PC-3 (cell line): ENCODE results near the gene GBE1. TPM values are rescaled to one million over a fixed set of nuclear protein-coding genes. Genes with fewer than 3 reads are reported as not detected.
A peak's percentile ranks its signal among the peaks of the same experiment; 100 is the strongest.

Experiments used
- ATAC-seq: fragments of 200-7000 bp; cut with Tn5 transposase; 2 replicates; pipeline ENCODE4 v1.9.1; 2020; ENCODE audit warnings: mild to moderate bottlenecking, moderate library complexity
- BruUV-seq: library from RNA; stranded (reverse); fragments of 400-500 nt; replicated peaks from 2 replicates; lab custom pipeline; 2021; lab: Mats Ljungman, UMichigan
- CTCF ChIA-PET: fragments of 300-600 bp; sonication (Branson Sonifier 250); formaldehyde crosslinking; loops from one replicate; lab custom pipeline; 2022; ENCODE audit warnings: antibody characterized with exemption; lab: Charles Lee
- POLR2A ChIA-PET: fragments of 300-600 bp; sonication (Branson Sonifier 250); formaldehyde crosslinking; loops from one replicate; lab custom pipeline; 2022; ENCODE audit warnings: antibody characterized with exemption; ENCODE audit not compliant: unreplicated experiment; lab: Charles Lee
- DNase-seq: peaks from one replicate; pipeline ENCODE4 v3.0.0-alpha.2; 2015
- H2AFZ ChIP-seq: fragments of 300-600 bp; sonication (generic); 2 replicates; pipeline ENCODE4 v1.6.0; 2016; ENCODE audit warnings: antibody characterized with exemption, low read length
- H3F3A ChIP-seq: fragments of 300-600 bp; sonication (generic); one replicate; pipeline ENCODE4 v1.6.0; 2017; ENCODE audit warnings: antibody characterized with exemption, low read length, control low read depth, mild to moderate bottlenecking; ENCODE audit not compliant: unreplicated experiment
- H3K27ac ChIP-seq: fragments of 300-600 bp; sonication (generic); 2 replicates; pipeline ENCODE4 v1.5.1; 2016; ENCODE audit warnings: mild to moderate bottlenecking, low read length
- H3K27me3 ChIP-seq: fragments of 300-600 bp; sonication (generic); 2 replicates; pipeline ENCODE4 v1.6.1; 2016; ENCODE audit warnings: low read length, mixed read lengths
- H3K36me3 ChIP-seq: fragments of 300-600 bp; sonication (generic); 2 replicates; pipeline ENCODE4 v1.6.1; 2016; ENCODE audit warnings: low read depth, mixed run types, low read length, mixed read lengths
- H3K4me1 ChIP-seq: fragments of 300-600 bp; sonication (generic); 2 replicates; pipeline ENCODE4 v1.5.1; 2016; ENCODE audit warnings: low read length; ENCODE audit not compliant: insufficient read depth
- H3K4me2 ChIP-seq: fragments of 300-600 bp; sonication (generic); 2 replicates; pipeline ENCODE4 v1.6.0; 2016; ENCODE audit warnings: low read length
- H3K4me3 ChIP-seq: fragments of 300-600 bp; sonication (generic); 2 replicates; pipeline ENCODE4 v1.5.1; 2016; ENCODE audit warnings: mild to moderate bottlenecking, low read length, mixed read lengths
- H3K79me2 ChIP-seq: fragments of 300-600 bp; sonication (generic); 2 replicates; pipeline ENCODE4 v1.6.1; 2017; ENCODE audit warnings: low read length, mixed read lengths
- H3K9ac ChIP-seq: fragments of 300-600 bp; sonication (generic); 2 replicates; pipeline ENCODE4 v1.6.0; 2016; ENCODE audit warnings: mild to moderate bottlenecking, low read length
- H3K9me2 ChIP-seq: fragments of 300-600 bp; sonication (generic); replicated peaks from 2 replicates; pipeline ENCODE4 v1.6.1; 2016; ENCODE audit warnings: mixed run types, low read length, mixed read lengths
- H3K9me3 ChIP-seq: fragments of 300-600 bp; sonication (generic); 2 replicates; pipeline ENCODE4 v1.6.1; 2016; ENCODE audit warnings: low read length, mixed read lengths
- H4K20me1 ChIP-seq: fragments of 300-600 bp; sonication (generic); 2 replicates; pipeline ENCODE4 v1.6.1; 2016; ENCODE audit warnings: low read length, mixed read lengths
- CTCF ChIP-seq: fragments of 300-600 bp; sonication (generic); conservative IDR thresholded peaks from 2 replicates; pipeline ENCODE4 v1.5.1; 2017; ENCODE audit warnings: antibody characterized with exemption, low read depth, mild to moderate bottlenecking, low read length
- EZH2 ChIP-seq: fragments of 300-600 bp; sonication (generic); IDR thresholded peaks from one replicate; pipeline ENCODE4 v1.6.1; 2017; ENCODE audit warnings: antibody characterized with exemption, mild to moderate bottlenecking, low read length; ENCODE audit not compliant: unreplicated experiment
- EZH2phosphoT487 ChIP-seq: fragments of 300-600 bp; sonication (generic); IDR thresholded peaks from 2 replicates; pipeline ENCODE4 v1.6.1; 2018; ENCODE audit warnings: mild to moderate bottlenecking, antibody characterized with exemption, low read length, borderline replicate concordance
- intact Hi-C: fragments of 100-400 bp; cut with micrococcal nuclease; formaldehyde crosslinking; loops from 2 replicates; pipeline ENCODE4 v1.9.0; 2023
- total RNA-seq: library from RNA; depleted of rRNA; stranded (reverse); fragments of >200 nt; gene quantifications from 2 replicates; pipeline ENCODE4 v1.2.3, GENCODE V29; 2014

GBE1 gene
- total RNA-seq, 1 experiment from 2014 or later, result 57.7 TPM

- POLR2A ChIA-PET, result no interaction called here
- no peak overlapping the region for H3K9ac ChIP-seq
- CTCF ChIA-PET, result no interaction called here
- no peaks in the 10 kb centered on the region for H3K9me2 ChIP-seq
- H3K9me3 ChIP-seq, result no peaks in the 10 kb centered on the region
- intact Hi-C loops, result no loop called here
- DNase-seq (no peak), ATAC-seq (no peak)
- no peaks in the 10 kb centered on the region for H3K4me1 ChIP-seq
- TF ChIP-seq CTCF, result no peak
- TF ChIP-seq EZH2, result no peak
- no peak for TF ChIP-seq EZH2phosphoT487
- no TSS peak for BruUV-seq
- H4K20me1 ChIP-seq, result no peaks in the 10 kb centered on the region
- no peaks in the 10 kb centered on the region for H3F3A ChIP-seq
- no peaks in the 10 kb centered on the region for H3K27me3 ChIP-seq
- no peak overlapping the region for H3K4me3 ChIP-seq
- no peaks in the 10 kb centered on the region for H3K36me3 ChIP-seq
- no peak overlapping the region for H3K27ac ChIP-seq
- no peak overlapping the region for H2AFZ ChIP-seq
- no peak overlapping the region for H3K4me2 ChIP-seq
- H3K79me2 ChIP-seq, result no peaks in the 10 kb centered on the region
Measured at GRCh38 chr3:81602781-81603180, 158.7 kb downstream of the GBE1 start.

- no peak for TF ChIP-seq EZH2phosphoT487
- no peaks in the 10 kb centered on the region for H3K36me3 ChIP-seq
- H3K4me1 ChIP-seq, result peaks cover 2% of the 10 kb centered on the region; the same call in 1 of the 2 replicates
Measured at GRCh38 chr3:81601707-81602305, 159.6 kb downstream of the GBE1 start.

GRCh38 chr3:81592101-81592500 is 169.3 kb downstream of the GBE1 start:
- H3K27me3 ChIP-seq, result no peaks in the 10 kb centered on the region
- ChIA-PET CTCF (interaction anchor here (0.6 kb wide), 1 partner anchor 51 kb away, joined by 5 read pairs; no protein-coding TSS in a partner anchor), POLR2A (no interaction called here)
- H2AFZ ChIP-seq, result no peak overlapping the region
- peaks cover 4% of the 10 kb centered on the region; the same call in 1 of the 2 replicates for H3K36me3 ChIP-seq
- DNase-seq (peak; percentile 89), ATAC-seq (peak; percentile 92)
- H3K9ac ChIP-seq, result no peak overlapping the region; the same call in 1 of the 2 replicates
- peak overlapping the region; percentile 19 for H3K4me2 ChIP-seq
- H3K9me3 ChIP-seq, result no peaks in the 10 kb centered on the region
- TF ChIP-seq EZH2phosphoT487, result no peak
- no peak for TF ChIP-seq CTCF
- no peak for TF ChIP-seq EZH2
- intact Hi-C loops, result loop anchor here (10.0 kb wide), 2 partner anchors 153 to 463 kb away; no protein-coding TSS in a partner anchor
- H3K4me3 ChIP-seq, result peak overlapping the region; percentile 2; the same call in 1 of the 2 replicates
- BruUV-seq, result no TSS peak
- H4K20me1 ChIP-seq, result no peaks in the 10 kb centered on the region
- no peaks in the 10 kb centered on the region for H3K9me2 ChIP-seq
- H3K27ac ChIP-seq, result peak overlapping the region; percentile 55
- peaks cover 25% of the 10 kb centered on the region for H3K4me1 ChIP-seq
- H3F3A ChIP-seq, result no peaks in the 10 kb centered on the region
- H3K79me2 ChIP-seq, result no peaks in the 10 kb centered on the region

More at GRCh38 chr3:81601707-81602305, 159.6 kb downstream of the GBE1 start:
- no peaks in the 10 kb centered on the region for H3K79me2 ChIP-seq
- no peak for DNase-seq
- BruUV-seq, result no TSS peak
- H3K27ac ChIP-seq, result no peak overlapping the region
- no peaks in the 10 kb centered on the region for H3F3A ChIP-seq
- intact Hi-C loops, result no loop called here
- H2AFZ ChIP-seq, result no peak overlapping the region
- ATAC-seq, result no peak
- no peaks in the 10 kb centered on the region for H4K20me1 ChIP-seq
- H3K4me3 ChIP-seq, result no peak overlapping the region
- ChIA-PET CTCF (no interaction called here), POLR2A (no interaction called here)
- H3K27me3 ChIP-seq, result no peaks in the 10 kb centered on the region
- no peaks in the 10 kb centered on the region for H3K9me2 ChIP-seq
- no peaks in the 10 kb centered on the region for H3K9me3 ChIP-seq
- H3K9ac ChIP-seq, result no peak overlapping the region
- H3K4me2 ChIP-seq, result no peak overlapping the region
